Thyroid gland (tissue), 4 donors: ENCODE measurements around the gene WWTR1. TPM values are rescaled to one million over a fixed set of nuclear protein-coding genes. Genes with fewer than 3 reads are reported as not detected.

Source experiments
- DNase-seq, 2 donors: peaks; one replicate each; pipeline ENCODE4 v3.0.0-alpha.2; 2019
- H3K27ac ChIP-seq, 3 donors: fragments of 200-600 bp; sonication (generic); 1 replicate in 2 of 3; 2 replicates in 1 of 3; pipeline ENCODE4 v1.5.1; 2016 to 2019; ENCODE audit warnings: mild to moderate bottlenecking in 1 of 3, moderate library complexity in 1 of 3
- H3K27me3 ChIP-seq: fragments of 200-600 bp; sonication (generic); one replicate; pipeline ENCODE4 v1.5.1; 2019
- H3K36me3 ChIP-seq, 2 donors: fragments of 200-600 bp; sonication (generic); one replicate each; pipeline ENCODE4 v1.5.1; 2016 to 2019
- H3K4me1 ChIP-seq, 2 donors: fragments of 200-600 bp; sonication (generic); one replicate each; pipeline ENCODE4 v1.5.1; 2017 to 2019
- H3K4me3 ChIP-seq, 3 donors: fragments of 200-600 bp; sonication (generic); replicated peaks in 1 of 3; 1 replicate in 2 of 3; 2 replicates in 1 of 3; pipeline ENCODE4 v1.5.1; 2016; ENCODE audit warnings: mild to moderate bottlenecking in 1 of 3
- H3K9me3 ChIP-seq: fragments of 200-600 bp; sonication (generic); one replicate; pipeline ENCODE4 v1.5.1; 2017
- POLR2A ChIP-seq, 2 donors: fragments of 450-650 bp; IDR thresholded peaks; one replicate each; pipeline ENCODE4 v1.6.1; 2017; ENCODE audit warnings: antibody characterized with exemption in 2 of 2, mild to moderate bottlenecking in 2 of 2, moderate library complexity in 1 of 2
- WGBS, 2 donors: methylation state at CpG; one replicate each; pipeline ENCODE4 v1.1.5; 2017; 5-methylcytosine and 5-hydroxymethylcytosine counted together
- intact Hi-C: fragments of 100-400 bp; cut with DNase I; formaldehyde crosslinking; loops from one replicate; pipeline ENCODE4 v1.15.1; 2023
- total RNA-seq, 4 donors: library from RNA; depleted of rRNA; stranded (reverse); fragments of >200 nt; gene quantifications; one replicate each; pipeline ENCODE4 v1.2.3, GENCODE V29; 2016
- TF ChIP-seq, protein P1 (sequence below), 6 experiments: fragments of 200-600 bp in 3 of 6; fragments of 450-650 bp in 3 of 6; sonication (generic) in 3 of 6; IDR thresholded peaks; one replicate each; pipeline ENCODE4 v1.5.1; 2016 to 2019; ENCODE audit warnings: antibody characterized with exemption in 6 of 6, mild to moderate bottlenecking in 2 of 6, inconsistent platforms in 1 of 6, moderate library complexity in 1 of 6

WWTR1 gene
- total RNA-seq, 4 donors from 2014 or later = 56.7 to 87.6 (median 78.5) TPM

- H3K4me1 ChIP-seq = peaks cover 15 to 30% of the 10 kb centered on the region in 2 donors
- no peaks in the 10 kb centered on the region for H3K27me3 ChIP-seq
- no peaks in the 10 kb centered on the region for H3K9me3 ChIP-seq
- TF ChIP-seq, protein P1, sequence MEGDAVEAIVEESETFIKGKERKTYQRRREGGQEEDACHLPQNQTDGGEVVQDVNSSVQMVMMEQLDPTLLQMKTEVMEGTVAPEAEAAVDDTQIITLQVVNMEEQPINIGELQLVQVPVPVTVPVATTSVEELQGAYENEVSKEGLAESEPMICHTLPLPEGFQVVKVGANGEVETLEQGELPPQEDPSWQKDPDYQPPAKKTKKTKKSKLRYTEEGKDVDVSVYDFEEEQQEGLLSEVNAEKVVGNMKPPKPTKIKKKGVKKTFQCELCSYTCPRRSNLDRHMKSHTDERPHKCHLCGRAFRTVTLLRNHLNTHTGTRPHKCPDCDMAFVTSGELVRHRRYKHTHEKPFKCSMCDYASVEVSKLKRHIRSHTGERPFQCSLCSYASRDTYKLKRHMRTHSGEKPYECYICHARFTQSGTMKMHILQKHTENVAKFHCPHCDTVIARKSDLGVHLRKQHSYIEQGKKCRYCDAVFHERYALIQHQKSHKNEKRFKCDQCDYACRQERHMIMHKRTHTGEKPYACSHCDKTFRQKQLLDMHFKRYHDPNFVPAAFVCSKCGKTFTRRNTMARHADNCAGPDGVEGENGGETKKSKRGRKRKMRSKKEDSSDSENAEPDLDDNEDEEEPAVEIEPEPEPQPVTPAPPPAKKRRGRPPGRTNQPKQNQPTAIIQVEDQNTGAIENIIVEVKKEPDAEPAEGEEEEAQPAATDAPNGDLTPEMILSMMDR (IDR thresholded peaks at IDR 0.05) = no peak
- no peak for TF ChIP-seq POLR2A (IDR thresholded peaks at IDR 0.05)
- peak overlapping the region in 1 of 3 donors; percentile 15 for H3K27ac ChIP-seq
- DNase-seq = no peak
- no peak overlapping the region for H3K4me3 ChIP-seq
- intact Hi-C loops = no loop called here
- H3K36me3 ChIP-seq = no peaks in the 10 kb centered on the region
- 67 to 87% methylated on average over 4 of the region's 4 CpGs for WGBS, 2 donors
Measured at GRCh38 chr3:149634573-149634972, 23.3 kb downstream of the WWTR1 start.

DNA sequence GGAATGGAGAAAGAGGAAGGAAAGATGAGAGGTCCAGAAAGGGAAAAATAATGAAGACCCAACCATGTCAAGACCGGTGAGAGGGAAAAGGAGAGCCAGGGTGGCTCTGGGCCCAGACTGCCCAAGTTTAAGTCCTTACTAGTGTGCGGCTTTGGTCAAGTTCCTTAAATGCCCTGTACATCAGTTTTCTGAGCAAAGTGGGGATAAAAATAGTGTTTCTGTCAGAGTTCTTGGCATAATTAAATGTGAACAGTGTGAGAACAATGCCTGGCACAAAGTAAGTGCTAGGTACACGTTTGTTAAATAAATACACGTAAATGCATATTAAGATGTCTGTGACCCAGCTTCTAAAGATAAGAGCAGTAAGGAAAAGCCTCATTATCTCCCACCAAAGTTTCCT, 23.8 kb downstream of the WWTR1 start:
- WGBS, 2 donors = 75 to 77% methylated on average over 4 of the region's 4 CpGs
- Histone ChIP-seq H3K27ac (no peak overlapping the region), H3K4me1 (peaks cover 11 to 28% of the 10 kb centered on the region in 2 donors)

GRCh38 chr3:149632225-149632624, 25.6 kb downstream of the WWTR1 start:
- H3K9me3 ChIP-seq = no peaks in the 10 kb centered on the region
- no peaks in the 10 kb centered on the region for H3K36me3 ChIP-seq
- WGBS, 2 donors = 90 to 92% methylated on average over 5 of the region's 5 CpGs
- intact Hi-C loops = no loop called here
- no peaks in the 10 kb centered on the region for H3K27me3 ChIP-seq
- H3K27ac ChIP-seq = no peak overlapping the region
- TF ChIP-seq, protein P1 (IDR thresholded peaks at IDR 0.05) = no peak
- no peak for TF ChIP-seq POLR2A (IDR thresholded peaks at IDR 0.05)
- DNase-seq = no peak
- no peak overlapping the region for H3K4me3 ChIP-seq
- peaks cover 7 to 29% of the 10 kb centered on the region in 2 donors for H3K4me1 ChIP-seq

More for the DNA sequence above, 23.8 kb downstream of the WWTR1 start:
- Histone ChIP-seq H3K9me3 (no peaks in the 10 kb centered on the region), H3K27me3 (no peaks in the 10 kb centered on the region), H3K4me3 (no peak overlapping the region), H3K36me3 (no peaks in the 10 kb centered on the region)
- intact Hi-C loops = no loop called here
- no peak for DNase-seq
- no peak for TF ChIP-seq POLR2A (IDR thresholded peaks at IDR 0.05)
- TF ChIP-seq, protein P1 (IDR thresholded peaks at IDR 0.05) = no peak

DNA sequence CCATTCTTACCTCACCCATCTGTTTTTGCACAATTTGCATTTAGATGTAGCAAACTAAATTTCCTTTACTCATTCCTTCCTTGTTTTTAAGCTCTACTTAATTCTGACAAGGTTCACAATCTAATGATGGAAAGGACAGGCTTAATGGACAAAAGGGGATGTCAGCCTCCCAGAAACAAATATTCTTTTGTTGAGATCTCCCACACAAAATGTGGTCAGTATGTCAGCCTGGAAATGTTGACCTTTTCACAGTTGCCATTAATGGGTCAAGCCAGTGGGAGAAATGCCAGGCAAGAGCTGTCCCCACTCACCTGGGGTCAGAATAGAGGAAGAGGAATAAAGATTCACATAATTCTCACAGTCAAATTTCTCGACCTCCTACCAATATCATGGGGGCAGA, 27.0 kb downstream of the WWTR1 start:
- H3K27me3 ChIP-seq = no peaks in the 10 kb centered on the region
- WGBS, 2 donors = 90 to 92% methylated on average over 1 of the region's 1 CpG
- TF ChIP-seq, protein P1 (IDR thresholded peaks at IDR 0.05) = no peak
- TF ChIP-seq POLR2A (IDR thresholded peaks at IDR 0.05) = no peak
- H3K36me3 ChIP-seq = no peaks in the 10 kb centered on the region
- peaks cover under 1 to 33% of the 10 kb centered on the region in 2 donors for H3K4me1 ChIP-seq
- no peak overlapping the region for H3K4me3 ChIP-seq
- H3K27ac ChIP-seq = no peak overlapping the region
- no peak for DNase-seq
- intact Hi-C loops = no loop called here
- no peaks in the 10 kb centered on the region for H3K9me3 ChIP-seq

DNA sequence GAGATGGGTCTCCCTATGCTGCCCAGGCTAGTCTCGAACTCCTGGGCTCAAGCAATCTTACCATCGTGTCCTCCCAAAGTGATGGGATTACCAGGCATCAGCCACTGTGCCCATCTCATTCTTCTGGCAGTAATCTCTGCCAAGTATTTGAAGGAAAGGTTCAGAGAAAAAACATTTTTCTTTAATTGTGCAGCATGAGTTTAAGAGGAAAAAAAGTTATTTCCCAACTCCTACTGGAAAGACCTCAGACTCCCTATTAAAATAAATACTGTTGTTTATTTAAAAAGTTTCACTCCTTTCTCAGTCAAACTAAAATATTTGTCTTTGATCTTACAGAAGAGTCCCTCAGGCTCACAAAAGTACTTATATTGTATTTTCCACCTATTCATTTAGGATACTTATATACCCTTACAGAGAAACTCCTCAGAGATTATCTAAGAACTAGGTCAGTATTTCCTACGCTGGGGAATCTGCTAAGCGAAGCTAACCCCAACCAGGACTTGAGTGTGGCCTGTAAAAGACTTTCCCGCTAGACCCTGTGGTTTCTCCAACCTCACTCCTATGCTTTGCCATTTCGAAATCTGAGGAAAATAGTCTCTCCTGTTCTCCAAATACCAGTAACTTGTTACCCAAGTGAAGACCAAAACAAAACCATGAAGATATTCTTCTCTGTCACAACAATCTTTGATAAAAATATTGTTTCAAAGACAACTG, 28.7 kb downstream of the WWTR1 start:
- no peak for DNase-seq
- H3K9me3 ChIP-seq = no peaks in the 10 kb centered on the region
- H3K27ac ChIP-seq = peak overlapping the region in 1 of 3 donors; percentile 25
- intact Hi-C loops = no loop called here
- no peaks in the 10 kb centered on the region for H3K27me3 ChIP-seq
- H3K4me1 ChIP-seq = peaks cover 0 to 27% of the 10 kb centered on the region in 2 donors
- no peaks in the 10 kb centered on the region for H3K36me3 ChIP-seq
- no peak overlapping the region for H3K4me3 ChIP-seq
- WGBS, 2 donors = 83 to 89% methylated on average over 6 of the region's 6 CpGs
- TF ChIP-seq, protein P1 (IDR thresholded peaks at IDR 0.05) = no peak
- TF ChIP-seq POLR2A (IDR thresholded peaks at IDR 0.05) = no peak
